GM12872 (cell line): Measurements from ENCODE around the gene RNF212.

Experiments
- TF ChIP-seq, protein P1 (sequence below): IDR thresholded peaks from 3 replicates; pipeline ENCODE4 v1.5.1; 2011; ENCODE audit warnings: low read depth, mild to moderate bottlenecking, low read length, moderate library complexity; ENCODE audit not compliant: insufficient read depth

The RNF212 gene

DNA sequence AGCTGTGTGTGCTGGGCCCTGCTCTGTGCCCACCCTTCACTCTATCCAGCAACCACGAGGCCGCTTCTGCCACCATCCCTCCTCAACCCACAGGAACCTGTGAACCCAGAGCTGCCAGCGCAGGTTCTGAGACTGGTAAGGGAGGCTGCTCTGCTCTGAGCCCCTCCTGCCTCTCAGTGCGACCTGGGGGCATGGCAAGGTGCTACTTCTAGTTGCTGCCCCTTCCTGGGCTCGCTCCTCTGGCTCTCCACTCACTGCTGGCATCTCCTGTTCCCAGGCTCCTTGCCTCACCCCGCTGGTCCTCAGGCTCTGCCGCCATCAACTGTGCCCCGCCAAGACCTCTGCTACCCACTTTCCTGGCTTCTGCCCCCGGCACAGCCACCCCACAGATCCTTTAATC, 39.3 kb downstream of the RNF212 start:
- TF ChIP-seq, protein P1, sequence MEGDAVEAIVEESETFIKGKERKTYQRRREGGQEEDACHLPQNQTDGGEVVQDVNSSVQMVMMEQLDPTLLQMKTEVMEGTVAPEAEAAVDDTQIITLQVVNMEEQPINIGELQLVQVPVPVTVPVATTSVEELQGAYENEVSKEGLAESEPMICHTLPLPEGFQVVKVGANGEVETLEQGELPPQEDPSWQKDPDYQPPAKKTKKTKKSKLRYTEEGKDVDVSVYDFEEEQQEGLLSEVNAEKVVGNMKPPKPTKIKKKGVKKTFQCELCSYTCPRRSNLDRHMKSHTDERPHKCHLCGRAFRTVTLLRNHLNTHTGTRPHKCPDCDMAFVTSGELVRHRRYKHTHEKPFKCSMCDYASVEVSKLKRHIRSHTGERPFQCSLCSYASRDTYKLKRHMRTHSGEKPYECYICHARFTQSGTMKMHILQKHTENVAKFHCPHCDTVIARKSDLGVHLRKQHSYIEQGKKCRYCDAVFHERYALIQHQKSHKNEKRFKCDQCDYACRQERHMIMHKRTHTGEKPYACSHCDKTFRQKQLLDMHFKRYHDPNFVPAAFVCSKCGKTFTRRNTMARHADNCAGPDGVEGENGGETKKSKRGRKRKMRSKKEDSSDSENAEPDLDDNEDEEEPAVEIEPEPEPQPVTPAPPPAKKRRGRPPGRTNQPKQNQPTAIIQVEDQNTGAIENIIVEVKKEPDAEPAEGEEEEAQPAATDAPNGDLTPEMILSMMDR, result no peak

DNA sequence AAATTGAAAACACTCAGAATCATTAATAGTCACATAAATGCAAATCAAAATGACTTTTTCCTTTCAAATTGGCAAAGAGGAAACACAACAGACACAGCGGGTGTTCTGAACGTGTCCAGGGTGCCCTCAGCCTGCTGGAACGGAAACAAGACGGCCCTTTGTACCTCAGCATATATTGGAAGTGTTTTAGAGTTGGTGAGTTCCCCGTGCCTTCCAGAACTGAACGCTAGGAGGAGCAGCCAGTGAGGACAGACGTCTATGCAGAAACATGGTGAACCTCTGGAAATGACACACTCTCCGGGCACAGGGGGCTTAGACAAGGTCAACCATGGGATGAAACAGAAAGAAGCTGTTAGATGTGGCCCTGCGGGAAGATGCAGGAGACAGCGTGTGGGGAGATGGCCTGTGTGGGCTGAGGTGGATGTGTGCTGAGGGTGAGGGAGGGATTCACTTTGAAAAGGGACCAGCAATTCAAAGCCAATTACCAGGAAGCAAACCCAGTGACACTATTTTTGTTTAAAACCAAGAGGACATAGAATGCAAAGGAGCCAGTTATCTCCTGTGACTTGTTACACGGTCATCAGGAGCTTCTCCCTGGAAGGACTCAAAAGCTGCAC, 40.4 kb downstream of the RNF212 start:
- TF ChIP-seq, protein P1, result peak; percentile 71

DNA sequence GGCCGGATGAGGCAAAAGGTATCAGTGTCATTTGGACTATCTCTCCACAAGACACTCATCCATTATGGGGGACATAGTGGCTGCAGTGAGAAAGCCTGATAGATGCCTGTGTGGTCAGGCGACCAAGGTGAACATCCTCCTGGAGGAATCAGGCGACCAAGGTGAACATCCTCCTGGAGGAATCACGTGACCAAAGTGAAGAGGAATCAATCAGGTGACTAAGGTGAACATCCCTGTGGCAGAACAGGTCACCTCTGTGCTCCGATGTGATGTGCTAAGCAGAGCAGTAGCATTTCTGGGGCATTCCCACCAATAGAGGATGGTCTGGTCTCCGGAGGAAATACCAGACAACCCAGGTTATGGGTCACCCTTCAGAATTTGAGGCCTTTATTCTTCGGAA, 44.0 kb downstream of the RNF212 start:
- TF ChIP-seq, protein P1, result no peak

DNA sequence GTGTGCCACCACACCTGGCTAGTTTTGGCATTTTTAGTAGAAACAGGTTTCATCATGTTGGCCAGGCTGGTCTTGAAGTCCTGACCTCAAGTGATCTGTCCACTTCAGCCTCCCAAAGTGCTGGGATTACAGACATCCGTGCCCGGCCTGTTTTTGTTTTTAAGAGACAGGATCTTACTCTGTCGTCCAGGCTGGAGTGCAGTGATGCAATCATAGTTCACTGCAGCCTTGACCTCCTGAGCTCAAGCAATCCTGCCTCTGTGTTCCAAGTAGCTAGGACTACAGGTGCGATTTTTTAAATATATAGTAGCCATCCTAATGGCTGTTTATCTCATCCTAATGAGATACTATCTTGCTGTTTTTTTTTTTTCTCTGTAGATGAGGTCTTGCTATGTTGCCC, 47.6 kb downstream of the RNF212 start:
- TF ChIP-seq, protein P1, result no peak

DNA sequence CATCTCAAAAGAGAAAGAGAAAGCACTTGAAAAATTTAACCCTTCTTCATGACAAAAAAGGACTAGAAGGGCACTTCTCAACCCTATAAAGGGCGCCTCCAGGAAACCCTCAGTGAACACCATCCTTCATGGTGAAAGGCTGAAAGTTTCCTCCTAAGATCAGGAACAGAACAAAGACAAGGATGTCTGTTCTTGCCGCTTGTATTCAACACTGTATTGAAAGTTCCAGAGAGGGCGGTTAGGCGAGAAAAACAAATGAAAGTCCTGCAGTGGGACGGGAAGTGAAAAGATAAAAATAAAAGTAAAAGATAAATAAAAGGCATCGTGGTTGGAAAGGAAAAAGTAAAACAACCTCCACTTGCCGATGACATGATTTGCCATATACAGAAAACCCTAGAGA, 50.9 kb downstream of the RNF212 start:
- TF ChIP-seq, protein P1, result no peak

DNA sequence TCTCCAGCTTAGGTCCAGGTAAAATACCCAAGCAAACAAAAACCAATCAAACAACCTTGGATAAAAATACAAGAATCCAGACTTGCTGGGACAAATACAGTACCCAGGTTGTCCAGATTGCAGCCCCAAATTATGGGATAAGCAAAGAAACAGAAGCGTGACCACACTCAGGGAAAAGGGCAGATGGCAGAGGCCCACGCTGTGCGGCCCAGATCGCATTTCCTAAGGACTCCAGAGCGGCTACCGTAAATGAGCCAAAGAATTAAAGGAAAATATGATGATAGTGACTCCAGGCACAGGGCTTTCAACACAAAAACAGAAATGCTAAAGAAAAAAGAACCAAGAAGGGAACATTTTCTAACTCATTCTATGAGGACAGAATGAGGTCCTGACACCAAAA, 51.6 kb downstream of the RNF212 start:
- TF ChIP-seq, protein P1, result no peak

DNA sequence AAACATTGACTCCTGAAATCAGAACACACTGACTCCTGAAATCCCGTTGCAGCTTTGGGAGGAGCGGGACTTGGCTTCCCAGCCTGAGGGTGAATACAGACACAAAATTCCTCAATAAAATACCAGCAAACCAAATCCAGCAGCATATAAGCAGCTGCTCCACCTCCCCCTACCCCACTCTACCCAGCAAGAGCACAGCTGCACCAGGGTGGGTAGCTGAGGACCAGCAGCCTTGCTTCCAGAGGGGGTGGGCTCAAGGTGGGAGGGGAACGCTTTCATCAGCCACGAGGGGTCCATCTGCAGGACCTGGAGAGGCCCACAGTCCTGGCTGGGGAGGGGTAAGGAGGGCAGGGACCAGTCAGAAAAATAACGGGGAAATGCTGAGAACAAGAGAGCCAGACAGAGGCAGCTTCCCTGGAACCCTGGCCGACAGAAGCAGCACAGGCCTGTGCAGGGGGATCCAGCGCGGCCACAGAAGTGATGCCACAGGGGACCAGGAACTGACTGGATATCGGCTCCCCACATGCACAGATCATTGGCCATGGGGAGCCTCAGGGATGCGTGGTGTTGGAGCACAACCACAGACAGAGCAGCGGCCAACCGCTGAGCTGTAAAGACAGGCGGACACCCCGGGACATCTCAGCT, 52.2 kb downstream of the RNF212 start:
- TF ChIP-seq, protein P1, result no peak
